Hematopoietic multipotent progenitor cell treated with erythropoietin and hydrocortisone succinate and interleukin-3 and kit ligand, for 4 days (in vitro differentiated cells): ENCODE results near the gene POP4.

ENCODE experiments used
- DNase-seq: peaks from one replicate; pipeline ENCODE4 v3.0.0-alpha.2; 2015

POP4 gene

GRCh38 chr19:29635963-29636362 lies 29.9 kb downstream of the POP4 start:
- DNase-seq, result no peak

- no peak for DNase-seq
These were observed 30.7 kb downstream of the POP4 start for GRCh38 chr19:29636553-29637360.

- DNase-seq, result no peak
These were observed 33.0 kb downstream of the POP4 start for GRCh38 chr19:29639086-29639485.

- no peak for DNase-seq
These were observed 34.1 kb downstream of the POP4 start for GRCh38 chr19:29640231-29640630.

- DNase-seq, result no peak
These were observed 35.5 kb downstream of the POP4 start for GRCh38 chr19:29641597-29641996.

- no peak for DNase-seq
These were observed 37.4 kb downstream of the POP4 start for GRCh38 chr19:29643361-29643935.

- DNase-seq, result no peak
These were observed 38.1 kb downstream of the POP4 start for GRCh38 chr19:29644210-29644609.

- DNase-seq, result no peak
These were observed 39.4 kb downstream of the POP4 start for GRCh38 chr19:29645491-29645867.

- peak; percentile 92 for DNase-seq
These were observed 39.8 kb downstream of the POP4 start for GRCh38 chr19:29645911-29646310.

- peak; percentile 27 for DNase-seq
These were observed 44.8 kb downstream of the POP4 start for GRCh38 chr19:29650772-29651387.

GRCh38 chr19:29651622-29652394 lies 45.7 kb downstream of the POP4 start:
- no peak for DNase-seq

GRCh38 chr19:29653398-29653797 lies 47.3 kb downstream of the POP4 start:
- no peak for DNase-seq

- DNase-seq, result no peak
These were observed 49.7 kb downstream of the POP4 start for GRCh38 chr19:29655648-29656335.

- no peak for DNase-seq
These were observed 52.3 kb downstream of the POP4 start for GRCh38 chr19:29658221-29658991.

- no peak for DNase-seq
These were observed 54.8 kb downstream of the POP4 start for GRCh38 chr19:29660835-29661234.

- no peak for DNase-seq
These were observed 56.2 kb downstream of the POP4 start for GRCh38 chr19:29662278-29662603.

GRCh38 chr19:29662604-29663404 lies 56.7 kb downstream of the POP4 start:
- no peak for DNase-seq

GRCh38 chr19:29663861-29664752 lies 58.0 kb downstream of the POP4 start:
- DNase-seq, result no peak

- no peak for DNase-seq
These were observed 58.7 kb downstream of the POP4 start for GRCh38 chr19:29664753-29665214.

- peak; percentile 94 for DNase-seq
These were observed 59.2 kb downstream of the POP4 start, which contains the start of gene PLEKHF1 for GRCh38 chr19:29665215-29665825. TSS of gene PLEKHF1 (plus strand) at chr19:29665461. CDS start at chr19:29673840, 8,379 bp downstream.
